AG09319 (cell line): ENCODE measurements around the gene RFWD3.

Experiments used
- DNase-seq: peaks from one replicate; pipeline ENCODE4 v3.0.0-alpha.2; 2010; ENCODE audit warnings: low read depth; ENCODE audit errors: extremely low read depth
- CTCF ChIP-seq: IDR thresholded peaks from 2 replicates; pipeline ENCODE4 v1.5.1; 2011; ENCODE audit warnings: low read depth, mild to moderate bottlenecking, inconsistent platforms, low read length, moderate library complexity

RFWD3 gene

GRCh38 chr16:74700438-74701225, 34.0 kb upstream of the RFWD3 start, which contains the start of gene MLKL:
Gene MLKL (minus strand): TSS chr16:74700862. CDS start chr16:74695757, 5,105 bp downstream.
- no peak for DNase-seq
- TF ChIP-seq CTCF, result no peak; the same call in 1 of the 2 replicates

GRCh38 chr16:74700116-74700437, 33.4 kb upstream of the RFWD3 start:
- no peak for TF ChIP-seq CTCF
- DNase-seq, result no peak

GRCh38 chr16:74699666-74700065, 33.0 kb upstream of the RFWD3 start:
- TF ChIP-seq CTCF, result no peak
- DNase-seq, result no peak

- TF ChIP-seq CTCF, result no peak
- DNase-seq, result no peak
These were observed 31.5 kb upstream of the RFWD3 start for GRCh38 chr16:74698222-74698621.

- peak; percentile 72 for DNase-seq
- TF ChIP-seq CTCF, result no peak
These were observed 29.1 kb upstream of the RFWD3 start for GRCh38 chr16:74695450-74696422.

GRCh38 chr16:74691093-74691855, 24.6 kb upstream of the RFWD3 start:
- no peak for DNase-seq
- no peak for TF ChIP-seq CTCF
